Adrenal gland (tissue), 12 donors: ENCODE measurements around the gene VPS54. TPM values are rescaled to one million over a fixed set of nuclear protein-coding genes. Genes with fewer than 3 reads are reported as not detected.
A peak's percentile ranks its signal among the peaks of the same experiment; 100 is the strongest.

Source experiments
- DNase-seq, 7 donors: peaks; one replicate each; pipeline ENCODE4 v3.0.0-alpha.2; 2019 to 2020
- H3K27ac ChIP-seq, 5 donors: fragments of 200-600 bp; sonication (generic) in 4 of 5; 1 replicate in 3 of 5; 2 replicates in 2 of 5; pipeline versions ENCODE4 v1.5.1 to v1.8.0; 2016 to 2020; ENCODE audit warnings: mild to moderate bottlenecking in 1 of 5
- H3K27me3 ChIP-seq: fragments of 200-600 bp; 2 replicates; pipeline ENCODE4 v1.8.0; 2021
- H3K36me3 ChIP-seq, 2 donors: fragments of 200-600 bp; replicated peaks in 1 of 2; 1 replicate in 1 of 2; 2 replicates in 1 of 2; pipeline versions ENCODE4 v1.5.1 to v1.8.0; 2018 to 2022
- H3K4me1 ChIP-seq, 2 donors: fragments of 200-600 bp; replicated peaks in 1 of 2; 1 replicate in 1 of 2; 2 replicates in 1 of 2; pipeline versions ENCODE4 v1.5.1 to v1.8.0; 2018 to 2021
- H3K4me3 ChIP-seq, 4 donors: fragments of 200-600 bp; sonication (generic) in 3 of 4; one replicate each; pipeline ENCODE4 v1.5.1; 2016 to 2018
- H3K9me3 ChIP-seq, 3 donors: fragments of 200-600 bp; sonication (generic) in 1 of 3; replicated peaks in 1 of 3; 1 replicate in 2 of 3; 2 replicates in 1 of 3; pipeline versions ENCODE4 v1.5.1 to v1.8.0; 2016 to 2021
- POLR2A ChIP-seq, 2 donors: fragments of 450-650 bp; IDR thresholded peaks; one replicate each; pipeline ENCODE4 v1.6.1; 2017; ENCODE audit warnings: antibody characterized with exemption in 2 of 2, mild to moderate bottlenecking in 2 of 2, moderate library complexity in 1 of 2
- WGBS, 4 donors: extraction: QIAGEN DNeasy Blood & Tissue Kit in 2 of 4; methylation state at CpG; one replicate each; pipeline versions ENCODE4 v1.1.5 to v1.1.7; 2013 to 2017; 5-methylcytosine and 5-hydroxymethylcytosine counted together
- intact Hi-C, 2 donors: fragments of 100-400 bp; cut with DNase I; formaldehyde crosslinking; loops; one replicate each; pipeline versions ENCODE4 v1.14.1 to v1.15.0; 2022 to 2023
- polyA plus RNA-seq, 3 donors: library from polyadenylated mRNA; stranded (reverse); fragments of 200-250 nt in 2 of 3; fragments of 350-450 nt in 1 of 3; fragmentation: Illumina TruSeq in 1 of 3; extraction: RNeasy Lipid Tissue Mini Kit (QIAGEN cat#74804) in 1 of 3; gene quantifications; one replicate each; pipeline ENCODE4 v1.2.3, GENCODE V29; 2013 to 2014
- total RNA-seq, 9 donors: library from RNA; depleted of rRNA in 4 of 9; stranded (reverse); fragments of >200 nt in 4 of 9; fragments of 120-200 nt in 1 of 9; fragmentation: NEBNext Ultra II Directional in 1 of 9; extraction: Animal tissue kit (Norgen Biotek cat#: 25700) in 1 of 9; gene quantifications; one replicate each; pipeline versions ENCODE4 v1.1.0 to v1.2.4, GENCODE V29; 2013 to 2023
- TF ChIP-seq, protein P1 (sequence below), 6 experiments: fragments of 450-650 bp in 4 of 6; fragments of 200-600 bp in 2 of 6; sonication (generic) in 1 of 6; IDR thresholded peaks; 1 replicate in 5 of 6; 2 replicates in 1 of 6; pipeline versions ENCODE4 v1.5.1 to v1.8.0; 2016 to 2021; ENCODE audit warnings: antibody characterized with exemption in 6 of 6, mild to moderate bottlenecking in 2 of 6, moderate library complexity in 1 of 6
- donor health status: healthy with polysubstance abuse.
- donor health status: Bipolar disorder and iron deficiency.
- donor health status: DM: yes; HTN: yes; CAD: no.
- donor health status: DM: no; HTN: no; CAD: no.
- donor health status: DM: no; HTN: no; CAD: no.
- donor health status: DM: yes; HTN: yes; CAD: no.

Gene VPS54
- total and polyA plus RNA-seq, 12 donors = 15.1 to 38.9 (median 19.0) TPM

- no peaks in the 10 kb centered on the region for H3K36me3 ChIP-seq
- intact Hi-C loops = no loop called here
- H3K4me3 ChIP-seq = no peak overlapping the region
- no peak for TF ChIP-seq POLR2A (IDR thresholded peaks at IDR 0.05)
- TF ChIP-seq, protein P1, sequence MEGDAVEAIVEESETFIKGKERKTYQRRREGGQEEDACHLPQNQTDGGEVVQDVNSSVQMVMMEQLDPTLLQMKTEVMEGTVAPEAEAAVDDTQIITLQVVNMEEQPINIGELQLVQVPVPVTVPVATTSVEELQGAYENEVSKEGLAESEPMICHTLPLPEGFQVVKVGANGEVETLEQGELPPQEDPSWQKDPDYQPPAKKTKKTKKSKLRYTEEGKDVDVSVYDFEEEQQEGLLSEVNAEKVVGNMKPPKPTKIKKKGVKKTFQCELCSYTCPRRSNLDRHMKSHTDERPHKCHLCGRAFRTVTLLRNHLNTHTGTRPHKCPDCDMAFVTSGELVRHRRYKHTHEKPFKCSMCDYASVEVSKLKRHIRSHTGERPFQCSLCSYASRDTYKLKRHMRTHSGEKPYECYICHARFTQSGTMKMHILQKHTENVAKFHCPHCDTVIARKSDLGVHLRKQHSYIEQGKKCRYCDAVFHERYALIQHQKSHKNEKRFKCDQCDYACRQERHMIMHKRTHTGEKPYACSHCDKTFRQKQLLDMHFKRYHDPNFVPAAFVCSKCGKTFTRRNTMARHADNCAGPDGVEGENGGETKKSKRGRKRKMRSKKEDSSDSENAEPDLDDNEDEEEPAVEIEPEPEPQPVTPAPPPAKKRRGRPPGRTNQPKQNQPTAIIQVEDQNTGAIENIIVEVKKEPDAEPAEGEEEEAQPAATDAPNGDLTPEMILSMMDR (IDR thresholded peaks at IDR 0.05) = no peak
- WGBS, 4 donors = 26 to 39% (median 26%) methylated on average over 1 of the region's 1 CpG
- no peak overlapping the region for H3K27ac ChIP-seq
- H3K4me1 ChIP-seq = peaks cover 15 to 70% of the 10 kb centered on the region in 2 donors
- DNase-seq = no peak
- no peaks in the 10 kb centered on the region for H3K27me3 ChIP-seq
- no peaks in the 10 kb centered on the region for H3K9me3 ChIP-seq
Observed at GRCh38 chr2:63846487-63846886, 172.7 kb downstream of the VPS54 start.

DNA sequence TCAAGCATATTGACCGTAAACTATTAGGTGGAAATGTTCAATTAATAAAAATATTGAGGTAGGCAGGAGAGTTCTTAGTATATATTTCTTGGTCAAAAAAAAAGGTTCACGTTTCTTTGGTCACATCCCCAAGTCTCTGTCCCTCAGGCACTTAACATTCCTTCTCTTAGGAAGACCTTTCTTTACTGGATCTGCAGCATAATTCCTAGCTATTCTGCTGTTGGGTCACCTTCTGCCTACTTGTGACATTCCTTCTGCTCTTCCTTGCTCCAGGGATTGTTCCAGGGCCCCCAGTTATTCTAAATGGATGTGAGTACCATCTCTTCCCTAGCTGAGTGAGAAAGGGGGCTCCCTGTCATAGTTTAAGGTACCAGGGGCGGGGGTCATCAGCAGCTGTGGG, 173.4 kb downstream of the VPS54 start:
- intact Hi-C loops = no loop called here
- H3K27ac ChIP-seq = no peak overlapping the region
- WGBS, 4 donors = 85 to 95% (median 93%) methylated on average over 3 of the region's 3 CpGs
- H3K36me3 ChIP-seq = no peaks in the 10 kb centered on the region
- no peak for DNase-seq
- TF ChIP-seq, protein P1 (IDR thresholded peaks at IDR 0.05) = no peak
- no peak for TF ChIP-seq POLR2A (IDR thresholded peaks at IDR 0.05)
- no peaks in the 10 kb centered on the region for H3K9me3 ChIP-seq
- no peak overlapping the region for H3K4me3 ChIP-seq
- H3K27me3 ChIP-seq = no peaks in the 10 kb centered on the region
- peaks cover 15 to 64% of the 10 kb centered on the region in 2 donors for H3K4me1 ChIP-seq

DNA sequence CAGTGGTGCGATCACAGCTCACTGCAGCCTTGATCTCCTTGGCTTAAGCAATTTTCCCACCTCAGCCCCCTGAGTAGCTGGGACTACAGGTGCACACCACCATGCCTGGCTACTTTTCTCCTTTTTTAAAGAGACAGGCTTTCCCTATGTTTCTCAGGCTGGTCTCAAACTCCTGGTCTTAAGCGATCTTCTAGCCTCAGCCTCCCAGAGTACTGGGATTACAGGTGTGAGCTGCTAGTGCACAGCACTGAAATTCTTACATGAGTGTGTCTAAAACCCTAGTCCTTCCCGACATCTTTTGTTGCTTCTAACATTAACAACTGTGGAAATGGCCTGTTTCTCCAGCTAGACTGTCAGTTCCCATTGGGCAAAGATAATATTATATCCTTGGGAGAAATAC, 174.6 kb downstream of the VPS54 start:
- Histone ChIP-seq H3K4me1 (peaks cover 15 to 51% of the 10 kb centered on the region in 2 donors), H3K4me3 (no peak overlapping the region), H3K9me3 (no peaks in the 10 kb centered on the region), H3K27ac (no peak overlapping the region), H3K27me3 (no peaks in the 10 kb centered on the region), H3K36me3 (no peaks in the 10 kb centered on the region)
- WGBS, 4 donors = 78 to 82% (median 80%) methylated on average over 3 of the region's 3 CpGs
- DNase-seq = no peak
- TF ChIP-seq, protein P1 (IDR thresholded peaks at IDR 0.05) = no peak
- no peak for TF ChIP-seq POLR2A (IDR thresholded peaks at IDR 0.05)
- intact Hi-C loops = no loop called here

- TF ChIP-seq POLR2A (IDR thresholded peaks at IDR 0.05) = no peak
- TF ChIP-seq, protein P1 (IDR thresholded peaks at IDR 0.05) = no peak
- intact Hi-C loops = no loop called here
- WGBS, 4 donors = 64 to 69% (median 66%) methylated on average over 2 of the region's 2 CpGs
- Histone ChIP-seq H3K9me3 (no peaks in the 10 kb centered on the region), H3K4me3 (peak overlapping the region in 1 of 4 donors; percentile 89), H3K4me1 (peaks cover 15 to 43% of the 10 kb centered on the region in 2 donors), H3K27ac (no peak overlapping the region), H3K36me3 (no peaks in the 10 kb centered on the region), H3K27me3 (no peaks in the 10 kb centered on the region)
- DNase-seq = no peak
Observed at GRCh38 chr2:63843791-63844190, 175.4 kb downstream of the VPS54 start.
